Measurements from ENCODE around the gene NFIA.

Gene NFIA

GRCh38 chr1:61326713-61327112, 244.4 kb downstream of the NFIA start:
- no peak overlapping the region for H3K27ac ChIP-seq (ENCODE audit: low read depth, low read length, severe bottlenecking)

DNA sequence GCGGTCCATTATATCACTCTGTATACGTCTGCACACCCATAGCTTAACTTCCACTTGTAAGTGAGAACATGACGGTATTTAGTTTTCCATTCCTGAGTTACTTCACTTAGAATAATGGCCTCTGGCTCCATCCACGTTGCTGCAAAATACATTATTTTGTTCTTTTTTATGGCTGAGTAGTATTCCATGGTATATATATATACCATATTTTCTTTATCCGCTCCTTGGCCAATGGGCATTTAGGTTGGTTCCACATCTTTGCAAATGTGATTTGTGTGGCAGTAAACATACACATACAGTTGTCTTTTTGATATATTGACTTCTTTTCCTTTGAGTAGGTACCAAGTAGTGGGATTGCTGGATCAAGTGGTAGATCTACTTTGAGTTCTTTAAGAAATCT, 245.1 kb downstream of the NFIA start:
- 89 to 100% methylated on average over 2 to 3 of the region's 5 CpGs for WGBS, 2 experiments (ENCODE audit: insufficient coverage in 2 of 2)
- Histone ChIP-seq H3K36me3 (ENCODE audit: control insufficient read depth, insufficient read depth, low read length) (no peaks in the 10 kb centered on the region), H3K9me3 (ENCODE audit: control insufficient read depth, low read length) (no peaks in the 10 kb centered on the region), H3K27ac (ENCODE audit: low read depth, low read length, severe bottlenecking) (no peak overlapping the region), H3K4me3 (ENCODE audit: extremely low read depth, insufficient read depth, low read length, poor library complexity, severe bottlenecking) (no peak overlapping the region), H3K4me1 (ENCODE audit: control insufficient read depth, insufficient read depth, low read length, poor library complexity, severe bottlenecking) (no peaks in the 10 kb centered on the region)

More at GRCh38 chr1:61326713-61327112, 244.4 kb downstream of the NFIA start:
- H3K4me1 ChIP-seq (ENCODE audit: control insufficient read depth, insufficient read depth, low read length, poor library complexity, severe bottlenecking) = no peaks in the 10 kb centered on the region
- H3K9me3 ChIP-seq (ENCODE audit: control insufficient read depth, low read length) = no peaks in the 10 kb centered on the region
- H3K36me3 ChIP-seq (ENCODE audit: control insufficient read depth, insufficient read depth, low read length) = no peaks in the 10 kb centered on the region
- H3K4me3 ChIP-seq (ENCODE audit: extremely low read depth, insufficient read depth, low read length, poor library complexity, severe bottlenecking) = no peak overlapping the region
- 100% methylated on average over 1 of the region's 2 CpGs; no CpG with 5 or more reads in 1 of the 2 experiments for WGBS, 2 experiments (ENCODE audit: insufficient coverage in 2 of 2)

DNA sequence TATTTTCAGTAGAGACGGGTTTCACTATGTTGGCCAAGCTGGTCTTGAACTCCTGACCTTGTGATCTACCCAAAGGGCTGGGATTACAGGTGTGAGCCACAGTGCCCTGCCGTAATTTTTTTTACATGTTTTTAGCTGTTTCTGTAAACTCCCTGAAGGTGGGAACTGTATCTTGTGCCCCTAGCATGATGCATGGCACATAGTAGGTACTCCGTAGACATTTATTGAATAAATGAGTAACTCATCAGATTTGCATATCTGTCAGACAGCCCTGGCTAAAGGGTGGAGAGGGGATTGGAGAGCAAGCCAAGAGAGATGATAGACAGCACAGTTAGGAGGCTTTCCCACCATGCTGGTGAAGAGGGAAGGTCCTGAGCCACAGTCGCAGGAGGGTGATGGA, 247.2 kb downstream of the NFIA start:
- 91 to 94% methylated on average over 4 of the region's 4 CpGs for WGBS, 2 experiments (ENCODE audit: insufficient coverage in 2 of 2)

GRCh38 chr1:61330018-61330417, 247.7 kb downstream of the NFIA start:
- Histone ChIP-seq H3K27ac (ENCODE audit: low read depth, low read length, severe bottlenecking) (no peak overlapping the region), H3K4me3 (ENCODE audit: extremely low read depth, insufficient read depth, low read length, poor library complexity, severe bottlenecking) (no peak overlapping the region), H3K4me1 (ENCODE audit: control insufficient read depth, insufficient read depth, low read length, poor library complexity, severe bottlenecking) (no peaks in the 10 kb centered on the region), H3K36me3 (ENCODE audit: control insufficient read depth, insufficient read depth, low read length) (no peaks in the 10 kb centered on the region), H3K9me3 (ENCODE audit: control insufficient read depth, low read length) (no peaks in the 10 kb centered on the region)
- 94 to 98% methylated on average over 4 of the region's 5 CpGs for WGBS, 2 experiments (ENCODE audit: insufficient coverage in 2 of 2)

More for the DNA sequence above, 247.2 kb downstream of the NFIA start:
- no peak overlapping the region for H3K27ac ChIP-seq (ENCODE audit: low read depth, low read length, severe bottlenecking)
- H3K36me3 ChIP-seq (ENCODE audit: control insufficient read depth, insufficient read depth, low read length) = no peaks in the 10 kb centered on the region
- H3K9me3 ChIP-seq (ENCODE audit: control insufficient read depth, low read length) = no peaks in the 10 kb centered on the region
- no peaks in the 10 kb centered on the region for H3K4me1 ChIP-seq (ENCODE audit: control insufficient read depth, insufficient read depth, low read length, poor library complexity, severe bottlenecking)
- H3K4me3 ChIP-seq (ENCODE audit: extremely low read depth, insufficient read depth, low read length, poor library complexity, severe bottlenecking) = no peak overlapping the region

GRCh38 chr1:61330571-61330970, 248.2 kb downstream of the NFIA start:
- H3K9me3 ChIP-seq (ENCODE audit: control insufficient read depth, low read length) = no peaks in the 10 kb centered on the region

DNA sequence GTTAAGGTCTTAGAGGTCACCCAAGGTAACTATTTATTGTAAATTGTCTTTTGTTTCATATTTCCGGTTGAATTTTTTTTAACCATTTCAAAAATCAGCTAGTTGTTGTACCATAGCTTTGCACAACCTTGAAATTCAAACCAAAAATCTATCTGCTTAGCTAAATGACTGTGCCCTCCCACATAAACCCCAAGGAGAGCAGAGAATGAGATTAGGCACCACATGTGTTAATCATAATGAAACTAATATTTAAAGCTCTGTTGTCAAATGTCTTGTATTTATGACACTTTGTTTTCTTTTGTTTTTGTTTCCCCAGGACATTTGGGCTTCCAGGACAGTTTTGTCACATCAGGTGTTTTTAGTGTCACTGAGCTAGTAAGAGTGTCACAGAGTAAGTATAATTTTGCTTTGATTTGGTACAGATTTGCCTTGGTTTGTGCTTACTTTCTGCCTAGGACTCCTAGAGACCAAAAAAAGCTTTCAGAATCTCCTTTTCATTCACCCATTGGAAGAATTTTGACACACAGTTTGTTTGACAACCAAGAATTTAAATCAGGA, 249.9 kb downstream of the NFIA start:
- peaks cover 9% of the 10 kb centered on the region for H3K4me1 ChIP-seq (ENCODE audit: control insufficient read depth, insufficient read depth, low read length, poor library complexity, severe bottlenecking)
- H3K36me3 ChIP-seq (ENCODE audit: control insufficient read depth, insufficient read depth, low read length) = no peaks in the 10 kb centered on the region
- no peak overlapping the region for H3K4me3 ChIP-seq (ENCODE audit: extremely low read depth, insufficient read depth, low read length, poor library complexity, severe bottlenecking)
- no peak overlapping the region for H3K27ac ChIP-seq (ENCODE audit: low read depth, low read length, severe bottlenecking)
- WGBS, 2 experiments (ENCODE audit: insufficient coverage in 2 of 2) = no CpG with 5 or more reads among the region's 1 CpG
- H3K9me3 ChIP-seq (ENCODE audit: control insufficient read depth, low read length) = no peaks in the 10 kb centered on the region

More at GRCh38 chr1:61330571-61330970, 248.2 kb downstream of the NFIA start:
- Histone ChIP-seq H3K4me1 (ENCODE audit: control insufficient read depth, insufficient read depth, low read length, poor library complexity, severe bottlenecking) (no peaks in the 10 kb centered on the region), H3K4me3 (ENCODE audit: extremely low read depth, insufficient read depth, low read length, poor library complexity, severe bottlenecking) (no peak overlapping the region), H3K27ac (ENCODE audit: low read depth, low read length, severe bottlenecking) (no peak overlapping the region), H3K36me3 (ENCODE audit: control insufficient read depth, insufficient read depth, low read length) (no peaks in the 10 kb centered on the region)
- no CpG with 5 or more reads among the region's 2 CpGs for WGBS, 2 experiments (ENCODE audit: insufficient coverage in 2 of 2)

DNA sequence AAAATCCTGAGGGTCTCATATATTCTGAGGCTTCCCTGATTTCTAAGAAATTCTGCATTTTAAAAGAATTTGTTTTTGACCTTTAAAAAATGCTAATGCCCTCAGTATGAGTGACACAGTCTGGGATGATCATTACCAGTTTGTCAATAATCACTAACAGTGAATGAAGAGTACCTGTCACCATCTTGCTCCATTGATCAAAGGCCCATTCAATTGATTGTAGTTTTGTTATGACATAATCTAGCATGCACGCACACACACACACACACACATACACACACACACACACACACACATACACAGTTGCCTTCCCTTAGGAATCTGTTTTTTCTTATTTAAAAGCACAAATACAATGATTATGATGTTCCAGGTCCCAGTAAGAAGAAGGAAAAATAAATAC, 250.4 kb downstream of the NFIA start:
- Histone ChIP-seq H3K9me3 (ENCODE audit: control insufficient read depth, low read length) (no peaks in the 10 kb centered on the region), H3K36me3 (ENCODE audit: control insufficient read depth, insufficient read depth, low read length) (no peaks in the 10 kb centered on the region), H3K27ac (ENCODE audit: low read depth, low read length, severe bottlenecking) (no peak overlapping the region), H3K4me1 (ENCODE audit: control insufficient read depth, insufficient read depth, low read length, poor library complexity, severe bottlenecking) (peaks cover 15% of the 10 kb centered on the region), H3K4me3 (ENCODE audit: extremely low read depth, insufficient read depth, low read length, poor library complexity, severe bottlenecking) (no peak overlapping the region)
- WGBS, 2 experiments (ENCODE audit: insufficient coverage in 2 of 2) = no CpG with 5 or more reads among the region's 1 CpG

DNA sequence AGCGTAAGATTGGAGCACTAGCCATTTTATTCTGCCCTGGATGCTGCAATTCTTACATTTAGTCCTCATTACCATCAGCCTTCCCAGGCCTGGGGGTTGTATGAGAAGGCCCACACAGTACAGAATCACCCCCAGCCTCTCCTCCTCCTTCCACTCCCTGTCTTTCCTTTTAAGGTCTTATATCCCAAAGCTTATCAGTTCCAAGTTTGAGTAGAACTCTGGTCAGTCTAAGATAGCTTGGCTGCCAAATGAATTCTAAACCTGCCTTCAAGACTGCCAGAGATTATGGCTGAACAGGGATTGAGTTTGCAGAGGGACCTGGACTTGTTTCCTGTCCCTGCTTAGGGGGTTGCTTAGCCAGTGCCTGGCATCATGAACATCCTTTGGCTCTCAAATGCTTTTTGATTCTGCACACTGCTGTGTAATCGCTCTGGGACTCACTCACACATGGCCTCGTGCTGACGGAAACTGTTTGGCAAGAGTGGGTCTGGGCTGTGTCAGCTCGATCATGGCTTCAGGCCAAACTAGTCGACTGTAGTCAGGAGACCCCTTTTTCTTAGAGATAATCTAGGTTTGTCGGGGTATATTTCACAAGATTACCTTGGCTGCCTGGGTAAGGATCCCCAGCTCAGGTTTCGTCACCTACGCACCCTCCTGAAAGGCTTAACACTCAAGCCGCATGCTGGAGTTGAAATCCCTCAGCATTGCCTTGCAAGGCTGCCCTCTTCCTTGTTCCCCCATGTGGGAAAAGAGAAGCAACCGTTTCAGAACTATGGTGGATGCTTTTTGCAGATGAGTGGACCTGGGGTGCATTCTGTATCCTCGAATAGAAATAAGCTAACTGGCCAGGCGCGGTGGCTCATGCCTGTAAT, 252.6 kb downstream of the NFIA start:
- 90 to 94% methylated on average over 11 of the region's 14 CpGs for WGBS, 2 experiments (ENCODE audit: insufficient coverage in 2 of 2)
- no peaks in the 10 kb centered on the region for H3K9me3 ChIP-seq (ENCODE audit: control insufficient read depth, low read length)
- H3K4me1 ChIP-seq (ENCODE audit: control insufficient read depth, insufficient read depth, low read length, poor library complexity, severe bottlenecking) = peaks cover 26% of the 10 kb centered on the region
- H3K36me3 ChIP-seq (ENCODE audit: control insufficient read depth, insufficient read depth, low read length) = no peaks in the 10 kb centered on the region
- no peak overlapping the region for H3K4me3 ChIP-seq (ENCODE audit: extremely low read depth, insufficient read depth, low read length, poor library complexity, severe bottlenecking)
- H3K27ac ChIP-seq (ENCODE audit: low read depth, low read length, severe bottlenecking) = no peak overlapping the region

DNA sequence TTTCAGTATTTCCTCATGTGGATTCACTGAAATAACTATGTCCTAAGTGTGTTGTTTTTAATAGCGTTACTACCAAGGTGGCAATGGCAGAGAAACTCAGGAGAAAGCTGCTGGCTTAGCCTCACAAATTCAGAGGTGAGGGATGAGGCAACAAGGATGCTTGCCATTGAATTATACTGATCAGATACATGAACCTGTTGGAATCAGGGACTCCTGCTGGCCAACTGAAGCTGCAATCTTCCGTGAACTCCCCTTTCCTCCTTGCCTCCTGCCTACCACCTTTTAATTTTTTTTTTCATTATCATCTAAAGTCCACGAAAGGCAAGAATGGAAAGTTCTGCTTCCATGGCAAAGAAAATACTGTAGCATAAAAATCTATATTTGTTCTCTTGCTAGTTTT, 254.7 kb downstream of the NFIA start:
- WGBS, 2 experiments (ENCODE audit: insufficient coverage in 2 of 2) = 76 to 93% methylated on average over 2 of the region's 3 CpGs
- peaks cover 26% of the 10 kb centered on the region for H3K4me1 ChIP-seq (ENCODE audit: control insufficient read depth, insufficient read depth, low read length, poor library complexity, severe bottlenecking)

DNA sequence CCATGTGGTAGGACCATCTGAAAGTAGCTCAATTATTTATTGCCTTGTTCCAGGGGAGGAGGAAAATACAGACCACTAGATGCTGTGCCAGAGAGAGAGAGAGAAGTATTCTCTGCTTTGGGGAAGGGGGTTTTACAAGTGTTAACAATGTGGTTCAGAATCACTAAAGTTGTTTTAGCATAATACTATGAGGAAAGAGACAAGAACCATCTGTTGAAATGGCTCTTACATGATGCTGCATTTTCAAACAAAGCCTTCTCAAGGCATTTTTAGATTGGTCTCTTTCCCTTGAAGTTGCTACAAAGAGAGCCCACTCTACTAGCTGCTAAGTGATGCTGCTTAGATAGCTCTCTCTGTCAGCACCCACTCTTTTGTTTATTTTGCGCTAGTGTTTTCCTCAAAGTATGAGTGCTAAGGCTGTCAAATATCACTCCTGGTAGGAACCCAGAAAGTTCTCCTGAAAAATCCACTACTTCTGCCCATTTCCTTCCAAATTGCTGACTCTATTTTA, 255.1 kb downstream of the NFIA start:
- Histone ChIP-seq H3K4me3 (ENCODE audit: extremely low read depth, insufficient read depth, low read length, poor library complexity, severe bottlenecking) (no peak overlapping the region), H3K4me1 (ENCODE audit: control insufficient read depth, insufficient read depth, low read length, poor library complexity, severe bottlenecking) (peaks cover 26% of the 10 kb centered on the region), H3K36me3 (ENCODE audit: control insufficient read depth, insufficient read depth, low read length) (no peaks in the 10 kb centered on the region), H3K9me3 (ENCODE audit: control insufficient read depth, low read length) (no peaks in the 10 kb centered on the region), H3K27ac (ENCODE audit: low read depth, low read length, severe bottlenecking) (peak overlapping the region; percentile 95)
- 67 to 80% methylated on average over 1 of the region's 1 CpG for WGBS, 2 experiments (ENCODE audit: insufficient coverage in 2 of 2)

More for the DNA sequence above, 254.7 kb downstream of the NFIA start:
- no peak overlapping the region for H3K4me3 ChIP-seq (ENCODE audit: extremely low read depth, insufficient read depth, low read length, poor library complexity, severe bottlenecking)
- peak overlapping the region; percentile 95 for H3K27ac ChIP-seq (ENCODE audit: low read depth, low read length, severe bottlenecking)
- H3K36me3 ChIP-seq (ENCODE audit: control insufficient read depth, insufficient read depth, low read length) = no peaks in the 10 kb centered on the region
- no peaks in the 10 kb centered on the region for H3K9me3 ChIP-seq (ENCODE audit: control insufficient read depth, low read length)

All from mesodermal cell (in vitro differentiated cells).